GM10266 (cell line): Measurements from ENCODE around the gene AURKAIP1.
"Not testable (repeated sequence)": the region's sequence is repeated elsewhere in the genome, so short reads cannot be mapped to it uniquely, and the experiment has no call there.

Experiments used
- DNase-seq: peaks from one replicate; pipeline ENCODE4 v3.0.0; 2012; ENCODE audit errors: extremely low spot score
- CTCF ChIP-seq: IDR thresholded peaks from 2 replicates; pipeline ENCODE4 v1.5.1; 2012; ENCODE audit warnings: mild to moderate bottlenecking, low read depth; ENCODE audit not compliant: control insufficient read depth, insufficient read depth; ENCODE audit errors: missing control alignments

The AURKAIP1 gene

GRCh38 chr1:1370771-1371300 lies 4.2 kb downstream of the AURKAIP1 start:
- DNase-seq: no peak

DNA sequence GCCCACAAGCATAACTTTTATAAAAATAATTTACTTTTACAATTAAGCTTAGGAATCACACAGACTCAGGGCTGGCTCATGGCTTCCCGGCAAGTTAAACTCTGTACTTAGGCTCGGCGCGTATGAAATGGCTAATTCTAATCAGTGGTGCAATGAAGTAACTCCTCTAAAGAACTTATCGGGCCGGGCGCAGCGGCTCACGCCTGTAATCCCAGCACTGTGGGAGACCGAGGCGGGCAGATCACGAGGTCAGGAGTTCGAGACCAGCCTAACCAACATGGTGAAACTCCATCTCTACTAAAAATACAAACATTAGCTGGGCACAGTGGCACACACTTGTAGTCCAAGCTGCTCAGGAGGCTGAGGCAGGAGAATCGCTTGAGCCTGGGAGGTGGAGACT lies 4.9 kb downstream of the AURKAIP1 start:
- DNase-seq: not testable (repeated sequence)

More at GRCh38 chr1:1370771-1371300, 4.2 kb downstream of the AURKAIP1 start:
- TF ChIP-seq CTCF: no peak

DNA sequence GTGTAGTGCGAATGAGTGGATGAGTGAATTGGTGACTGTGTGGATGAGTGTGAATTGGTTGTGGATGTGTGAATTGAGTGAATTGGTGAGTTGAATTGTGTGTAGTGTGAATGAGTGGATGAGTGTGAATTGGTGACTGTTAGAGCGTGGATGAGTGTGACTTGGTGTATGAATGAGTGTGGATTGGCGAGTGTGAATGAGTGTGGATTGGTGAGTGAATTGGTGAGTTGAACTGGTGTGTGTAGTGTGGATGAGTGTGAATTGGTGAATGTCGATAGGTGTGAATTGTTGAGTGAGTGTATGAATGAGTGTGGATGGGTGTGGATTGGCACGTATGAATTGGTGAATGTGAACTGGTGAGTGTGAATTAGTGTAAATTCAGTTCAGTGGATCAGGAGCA lies 7.7 kb downstream of the AURKAIP1 start:
- TF ChIP-seq CTCF: no peak
- no peak for DNase-seq

- no peak for TF ChIP-seq CTCF
These were observed 8.3 kb downstream of the AURKAIP1 start for GRCh38 chr1:1366699-1367066.

DNA sequence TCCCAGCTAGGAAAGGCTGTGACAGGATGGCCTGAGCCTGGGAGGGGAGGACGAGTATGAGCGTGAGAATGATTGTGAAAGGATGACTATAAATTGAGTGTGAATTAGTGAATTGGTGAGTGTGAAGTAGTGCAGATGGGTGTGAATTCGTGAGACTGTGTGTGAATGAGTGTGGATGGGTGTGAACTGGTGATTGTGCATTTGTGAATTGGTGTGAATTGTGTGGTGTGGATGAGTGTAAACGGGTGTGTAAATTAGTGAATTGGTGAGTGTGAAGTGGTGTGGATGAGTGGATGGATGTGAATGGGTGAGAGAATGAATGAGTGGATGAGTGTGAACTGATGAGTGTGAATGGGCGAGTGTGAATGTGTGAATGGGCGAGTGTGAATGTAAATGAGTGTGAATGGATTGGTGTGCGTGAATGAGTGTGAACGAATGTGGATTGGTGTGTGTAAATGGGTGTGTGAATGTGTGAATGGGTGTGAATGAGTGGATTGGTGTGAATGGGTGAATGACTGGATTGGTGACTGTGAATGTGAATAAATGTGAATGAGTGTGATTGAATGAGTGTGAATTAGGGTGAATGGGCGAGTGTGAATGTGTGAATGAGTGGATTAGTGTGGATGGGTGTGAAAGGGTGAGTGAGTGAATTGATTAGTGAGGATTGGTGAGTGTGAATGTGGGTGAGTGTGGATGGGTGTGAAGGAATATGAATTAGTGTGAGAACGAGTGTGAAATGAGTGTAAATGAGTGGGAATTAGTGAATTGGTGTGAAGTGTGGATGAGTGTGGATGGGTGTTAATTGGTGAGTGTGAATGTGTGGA lies 8.9 kb downstream of the AURKAIP1 start:
- no peak for DNase-seq
- no peak for TF ChIP-seq CTCF

More at GRCh38 chr1:1366699-1367066, 8.3 kb downstream of the AURKAIP1 start:
- DNase-seq: no peak

GRCh38 chr1:1364266-1364665 lies 10.7 kb downstream of the AURKAIP1 start:
- no peak for DNase-seq
- no peak for TF ChIP-seq CTCF

DNA sequence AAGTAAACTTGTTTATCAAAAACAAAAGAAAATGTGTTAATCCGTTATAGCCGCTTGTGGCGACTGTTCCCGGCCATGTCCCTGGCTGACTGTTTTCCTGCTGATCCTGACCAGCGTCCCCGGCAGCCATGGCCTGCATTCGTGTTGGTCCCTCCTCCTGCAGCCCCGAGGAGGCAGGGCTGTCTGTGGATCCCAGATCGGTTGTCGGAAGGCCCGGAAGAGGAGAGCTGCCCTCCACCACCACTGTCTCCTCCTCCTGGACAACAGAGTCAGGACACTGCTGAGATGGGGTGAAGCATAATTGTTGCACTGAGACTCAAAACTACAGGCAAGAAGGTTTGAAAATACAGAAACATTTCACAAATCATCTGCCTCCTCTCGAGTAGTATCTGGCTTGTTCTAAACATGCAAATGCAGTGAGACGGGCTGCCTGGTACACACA lies 13.0 kb downstream of the AURKAIP1 start:
- TF ChIP-seq CTCF: no peak
- no peak for DNase-seq
